ENCODE data around the gene ABCG8.

DNA sequence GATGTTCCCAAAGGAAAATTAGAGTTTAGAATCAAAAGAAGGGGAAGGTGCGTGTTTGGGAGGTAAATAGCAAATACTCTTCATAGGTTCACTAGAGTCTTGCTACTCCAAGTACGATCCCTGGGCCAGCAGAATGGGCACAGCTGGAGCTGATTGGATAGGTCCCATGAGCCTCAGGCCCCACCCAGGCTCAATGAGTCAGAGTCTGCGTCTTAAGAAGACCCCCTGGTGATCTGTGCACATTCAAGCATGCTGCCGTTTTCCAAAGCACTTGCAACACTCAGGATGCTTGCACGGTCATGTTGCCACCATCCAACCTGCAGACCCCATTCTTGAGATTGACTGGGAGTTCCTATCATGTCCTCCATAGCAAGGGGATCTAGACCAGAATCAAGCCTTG, 40.5 kb downstream of the ABCG8 start:
- TF ChIP-seq POLR2AphosphoS5 (IDR thresholded peaks at IDR 0.05; ENCODE audit: borderline replicate concordance, low read depth, low read length), result no peak
- no peak for TF ChIP-seq EZH2 (IDR thresholded peaks at IDR 0.05)
